Measurements from ENCODE around the gene ADGRB3. TPM values are rescaled to one million over a fixed set of nuclear protein-coding genes. Genes with fewer than 3 reads are reported as not detected.

ADGRB3 gene
- total and polyA plus RNA-seq, 2 donors (not counting 3 experiments of a cell fraction or from before 2014, with no cell fraction given), result not detected

DNA sequence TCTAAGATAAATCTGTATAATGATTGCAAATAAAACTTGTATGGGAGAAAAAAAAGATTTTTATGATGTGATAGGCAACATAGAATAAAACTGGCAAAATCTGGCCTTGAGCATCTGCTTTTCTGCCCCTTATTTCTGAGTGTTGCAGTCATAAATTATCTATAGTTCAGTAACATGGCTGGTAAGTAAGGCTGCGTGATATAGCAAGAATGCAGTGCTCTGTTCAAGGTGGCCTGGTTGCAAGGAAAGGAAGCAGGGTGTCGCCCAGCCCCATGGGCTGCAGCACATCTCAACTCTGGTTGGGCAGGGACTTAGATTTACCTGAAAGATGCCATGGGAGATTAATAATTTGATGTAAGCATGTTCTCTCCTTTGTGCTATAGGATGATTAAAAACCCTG lies 582.3 kb downstream of the ADGRB3 start:
- Histone ChIP-seq H3K79me2 (ENCODE audit: control insufficient read depth, insufficient read depth, low read length) (no peaks in the 10 kb centered on the region), H3K36me3 (ENCODE audit: control insufficient read depth in 2 of 2, extremely low read depth in 1 of 2, insufficient read depth in 2 of 2, low read length in 2 of 2) (no peaks in the 10 kb centered on the region), H3K9me3 (replicated peaks; ENCODE audit: control insufficient read depth, insufficient read depth, low read length) (no peaks in the 10 kb centered on the region), H3K27ac (ENCODE audit: insufficient read depth, low read depth, low read length) (no peak overlapping the region), H3K4me3 (replicated peaks in 1 of 3; ENCODE audit: insufficient read depth in 1 of 3, low read depth in 1 of 3, low read length in 3 of 3) (no peak overlapping the region), H3K4me1 (ENCODE audit: control insufficient read depth, extremely low read depth, insufficient read depth, low read length) (no peaks in the 10 kb centered on the region), H3K4me2 (ENCODE audit: insufficient read depth, low read length) (no peak overlapping the region), H3K9me1 (replicated peaks; ENCODE audit: control insufficient read depth, extremely low read depth, insufficient read depth, low read length) (no peaks in the 10 kb centered on the region), H4K20me1 (replicated peaks; ENCODE audit: control insufficient read depth, extremely low read depth, insufficient read depth, low read length) (no peaks in the 10 kb centered on the region), H2AFZ (ENCODE audit: low read depth, low read length) (no peak overlapping the region), H3K27me3 (ENCODE audit: control insufficient read depth in 2 of 2, insufficient read depth in 2 of 2, low read length in 2 of 2) (no peaks in the 10 kb centered on the region), H3K9ac (replicated peaks; ENCODE audit: extremely low read depth, insufficient read depth, low read length) (no peak overlapping the region)
- no peak for FAIRE-seq
- intact Hi-C loops (cut with micrococcal nuclease) (no loop called here), dilution Hi-C loops (cut with MboI; ENCODE audit: extremely low pct_ligation_motif_present, low sequenced_read_pairs) (no loop called here)
- DNase-seq (ENCODE audit: low read depth, low spot score), result no peak
- no peak for TF ChIP-seq POLR2A (IDR thresholded peaks at IDR 0.05; ENCODE audit: low read depth, low read length)
- TF ChIP-seq, protein P1, sequence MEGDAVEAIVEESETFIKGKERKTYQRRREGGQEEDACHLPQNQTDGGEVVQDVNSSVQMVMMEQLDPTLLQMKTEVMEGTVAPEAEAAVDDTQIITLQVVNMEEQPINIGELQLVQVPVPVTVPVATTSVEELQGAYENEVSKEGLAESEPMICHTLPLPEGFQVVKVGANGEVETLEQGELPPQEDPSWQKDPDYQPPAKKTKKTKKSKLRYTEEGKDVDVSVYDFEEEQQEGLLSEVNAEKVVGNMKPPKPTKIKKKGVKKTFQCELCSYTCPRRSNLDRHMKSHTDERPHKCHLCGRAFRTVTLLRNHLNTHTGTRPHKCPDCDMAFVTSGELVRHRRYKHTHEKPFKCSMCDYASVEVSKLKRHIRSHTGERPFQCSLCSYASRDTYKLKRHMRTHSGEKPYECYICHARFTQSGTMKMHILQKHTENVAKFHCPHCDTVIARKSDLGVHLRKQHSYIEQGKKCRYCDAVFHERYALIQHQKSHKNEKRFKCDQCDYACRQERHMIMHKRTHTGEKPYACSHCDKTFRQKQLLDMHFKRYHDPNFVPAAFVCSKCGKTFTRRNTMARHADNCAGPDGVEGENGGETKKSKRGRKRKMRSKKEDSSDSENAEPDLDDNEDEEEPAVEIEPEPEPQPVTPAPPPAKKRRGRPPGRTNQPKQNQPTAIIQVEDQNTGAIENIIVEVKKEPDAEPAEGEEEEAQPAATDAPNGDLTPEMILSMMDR (IDR thresholded peaks at IDR 0.05; ENCODE audit: extremely low read depth in 1 of 2, insufficient read depth in 1 of 2, low read depth in 1 of 2, low read length in 2 of 2), result no peak
- no peak for TF ChIP-seq FOS (IDR thresholded peaks at IDR 0.05; ENCODE audit: borderline replicate concordance, insufficient read depth, low read length)
- no peak for TF ChIP-seq JUN (IDR thresholded peaks at IDR 0.05; ENCODE audit: borderline replicate concordance, insufficient read depth, insufficient read length, low read depth)
- no peak for TF ChIP-seq POLR2AphosphoS5 (IDR thresholded peaks at IDR 0.05; ENCODE audit: insufficient read depth, low read depth, low read length)
- no peak for TF ChIP-seq EZH2 (IDR thresholded peaks at IDR 0.05; ENCODE audit: borderline replicate concordance, low read depth, low read length, severe bottlenecking)
- no peak for TF ChIP-seq MYC (IDR thresholded peaks at IDR 0.05; ENCODE audit: low read depth, low read length)
- TF ChIP-seq, protein P2, sequence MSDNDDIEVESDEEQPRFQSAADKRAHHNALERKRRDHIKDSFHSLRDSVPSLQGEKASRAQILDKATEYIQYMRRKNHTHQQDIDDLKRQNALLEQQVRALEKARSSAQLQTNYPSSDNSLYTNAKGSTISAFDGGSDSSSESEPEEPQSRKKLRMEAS (IDR thresholded peaks at IDR 0.05; ENCODE audit: insufficient read depth, insufficient read length), result no peak
- no peak for TF ChIP-seq GATA2 (IDR thresholded peaks at IDR 0.05; ENCODE audit: insufficient read depth, insufficient read length, low read depth, low read length)
- ChIA-PET CTCF (interaction anchor here (1.1 kb wide), 1 partner anchor 530 kb away, joined by 4 read pairs; no protein-coding TSS in a partner anchor), POLR2A (no interaction called here)
- BruUV-seq (replicated peaks), result no TSS peak
